Chondrocyte (in vitro differentiated cells): ENCODE data around the gene CCDC3. TPM values are rescaled to one million over a fixed set of nuclear protein-coding genes. Genes with fewer than 3 reads are reported as not detected.

Experiments
- DNase-seq: peaks from one replicate; pipeline ENCODE4 v3.0.0; 2021; ENCODE audit warnings: mixed read lengths, low spot score
- H3K27ac Mint-ChIP-seq: one replicate; pipeline ENCODE4 v1.8.0; 2021; ENCODE audit warnings: mild to moderate bottlenecking, moderate library complexity, mixed read lengths; ENCODE audit not compliant: unreplicated experiment
- H3K27me3 Mint-ChIP-seq: 2 replicates; pipeline ENCODE4 v1.8.0; 2021; ENCODE audit warnings: low read depth, mixed read lengths
- H3K36me3 Mint-ChIP-seq: 2 replicates; pipeline ENCODE4 v1.8.0; 2021; ENCODE audit warnings: low read depth, mixed read lengths
- H3K4me1 Mint-ChIP-seq: 2 replicates; pipeline ENCODE4 v1.8.0; 2021; ENCODE audit warnings: low read depth, mild to moderate bottlenecking, mixed read lengths
- H3K4me3 Mint-ChIP-seq: one replicate; pipeline ENCODE4 v1.8.0; 2021; ENCODE audit warnings: mild to moderate bottlenecking, moderate library complexity, mixed read lengths; ENCODE audit not compliant: unreplicated experiment
- H3K9me3 Mint-ChIP-seq: 2 replicates; pipeline ENCODE4 v1.8.0; 2021; ENCODE audit warnings: low read depth, mixed read lengths
- CTCF ChIP-seq: fragments of 200-600 bp; sonication (generic); IDR thresholded peaks from 2 replicates; pipeline ENCODE4 v1.5.0; 2021; ENCODE audit warnings: antibody characterized with exemption, mild to moderate bottlenecking, moderate library complexity
- total RNA-seq: library from RNA; stranded (reverse); gene quantifications from 3 replicates; pipeline ENCODE4 v1.2.1, GENCODE V29; 2021

CCDC3 gene
- total RNA-seq, 1 donor from 2014 or later: 145 TPM

DNA sequence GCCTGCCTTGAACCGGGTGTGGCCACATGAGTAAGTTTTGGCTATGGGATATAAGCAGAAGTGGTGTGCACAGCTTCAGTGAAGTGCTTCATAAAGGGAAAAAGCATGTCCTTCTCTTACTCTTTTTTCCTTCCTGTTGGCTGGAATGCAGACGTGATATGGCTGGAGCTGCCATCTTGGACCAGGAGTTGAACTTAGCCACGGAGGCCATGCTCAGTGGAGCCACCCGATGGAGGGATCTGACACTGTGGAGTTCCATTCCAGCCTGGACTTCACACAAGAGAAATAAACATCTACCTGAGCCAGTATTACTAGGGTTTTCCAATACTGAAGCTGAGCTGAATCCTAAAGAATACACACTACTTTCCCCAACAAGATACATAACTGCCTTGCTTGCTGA, 52.3 kb downstream of the CCDC3 start:
- no peak overlapping the region for H3K4me3 Mint-ChIP-seq
- peaks cover 12% of the 10 kb centered on the region for H3K36me3 Mint-ChIP-seq
- H3K27me3 Mint-ChIP-seq: no peaks in the 10 kb centered on the region
- H3K27ac Mint-ChIP-seq: no peak overlapping the region
- TF ChIP-seq CTCF: peak; percentile 50
- peaks cover 24% of the 10 kb centered on the region for H3K4me1 Mint-ChIP-seq
- H3K9me3 Mint-ChIP-seq: peaks cover 7% of the 10 kb centered on the region
- no peak for DNase-seq

DNA sequence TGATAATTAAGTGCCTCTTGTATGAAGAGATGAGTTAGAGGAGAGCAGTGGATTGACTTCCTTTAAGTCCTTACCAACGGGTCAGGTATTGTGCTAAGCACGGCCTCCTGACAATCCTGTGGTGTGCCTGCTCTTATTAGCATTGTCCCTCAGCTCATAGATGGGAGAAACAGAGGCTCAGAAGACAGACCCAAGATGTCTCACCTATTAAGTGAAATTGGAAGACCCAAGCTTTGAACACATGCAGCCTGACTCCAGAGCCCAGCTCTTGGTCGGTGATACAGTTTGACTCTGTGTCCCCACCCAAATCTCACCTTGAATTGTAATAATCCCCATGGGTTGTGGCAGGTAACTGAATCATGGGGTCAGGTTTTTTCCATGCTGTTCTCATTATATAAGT, 53.8 kb downstream of the CCDC3 start:
- no peak overlapping the region for H3K4me3 Mint-ChIP-seq
- H3K9me3 Mint-ChIP-seq: no peaks in the 10 kb centered on the region
- TF ChIP-seq CTCF: no peak
- H3K4me1 Mint-ChIP-seq: peaks cover 24% of the 10 kb centered on the region
- no peaks in the 10 kb centered on the region for H3K27me3 Mint-ChIP-seq
- H3K27ac Mint-ChIP-seq: no peak overlapping the region
- H3K36me3 Mint-ChIP-seq: peaks cover 4% of the 10 kb centered on the region
- no peak for DNase-seq

DNA sequence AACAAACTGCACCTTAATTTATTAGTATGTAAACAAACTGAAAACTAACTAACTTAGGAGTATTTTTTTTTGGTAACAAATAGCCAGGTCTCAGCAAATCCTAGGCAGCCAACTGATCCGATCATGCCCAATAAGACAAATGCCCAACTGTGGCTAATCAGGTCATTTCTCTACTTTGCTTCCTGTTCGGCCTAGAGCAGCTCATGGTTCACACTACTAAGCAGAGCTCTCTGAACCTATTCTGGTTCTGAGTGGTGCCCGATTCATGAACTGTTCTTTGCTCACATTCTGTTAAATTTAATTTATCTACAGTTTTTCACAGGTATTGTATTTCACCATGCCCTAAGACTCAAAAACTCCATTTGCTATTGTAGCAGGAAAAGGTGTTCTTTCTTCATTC, 55.1 kb downstream of the CCDC3 start:
- Mint-ChIP-seq H3K36me3 (peaks cover 2% of the 10 kb centered on the region), H3K9me3 (no peaks in the 10 kb centered on the region), H3K4me1 (peaks cover 38% of the 10 kb centered on the region), H3K27me3 (no peaks in the 10 kb centered on the region), H3K27ac (peak overlapping the region; percentile 75), H3K4me3 (no peak overlapping the region)
- DNase-seq: no peak
- no peak for TF ChIP-seq CTCF

- peaks cover 2% of the 10 kb centered on the region for H3K36me3 Mint-ChIP-seq
- H3K9me3 Mint-ChIP-seq: no peaks in the 10 kb centered on the region
- H3K27ac Mint-ChIP-seq: peak overlapping the region; percentile 68
- no peaks in the 10 kb centered on the region for H3K27me3 Mint-ChIP-seq
- no peak for TF ChIP-seq CTCF
- H3K4me3 Mint-ChIP-seq: no peak overlapping the region
- H3K4me1 Mint-ChIP-seq: peaks cover 43% of the 10 kb centered on the region
- DNase-seq: no peak
Measured at GRCh38 chr10:12945690-12946359, 55.7 kb downstream of the CCDC3 start.

DNA sequence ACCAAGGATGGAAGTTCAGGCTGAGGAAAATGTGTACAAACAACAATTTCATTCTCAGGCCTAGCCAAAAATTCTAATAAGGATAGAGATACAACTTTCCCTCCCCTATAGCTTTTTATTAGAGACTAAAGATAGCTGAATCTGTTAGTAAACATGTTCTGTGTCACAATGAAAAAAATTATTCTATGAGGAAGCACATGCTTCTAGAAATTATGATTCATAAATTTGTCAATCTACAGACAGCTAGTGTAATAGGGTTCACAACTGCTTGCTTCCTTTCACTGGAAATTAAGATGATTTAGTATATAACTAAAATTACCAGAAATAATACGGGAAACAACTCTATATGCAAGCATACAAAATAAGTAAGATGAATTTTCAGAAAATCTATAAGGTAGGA, 56.6 kb downstream of the CCDC3 start:
- Mint-ChIP-seq H3K27ac (no peak overlapping the region), H3K4me1 (peaks cover 51% of the 10 kb centered on the region), H3K36me3 (peaks cover 1% of the 10 kb centered on the region), H3K4me3 (no peak overlapping the region), H3K9me3 (no peaks in the 10 kb centered on the region), H3K27me3 (no peaks in the 10 kb centered on the region)
- TF ChIP-seq CTCF: no peak
- no peak for DNase-seq
